Measurements from ENCODE around the gene ZFHX2. TPM values are rescaled to one million over a fixed set of nuclear protein-coding genes. Genes with fewer than 3 reads are reported as not detected.

The ZFHX2 gene
- total and polyA plus RNA-seq, 2 of the 13 experiments (the other 11 are each of a cell fraction or from before 2014, with no cell fraction given), result 0.17 to 0.44 TPM

- peak; percentile 96 for TF ChIP-seq MXD4 (CRISPR knock-in tag; IDR thresholded peaks at IDR 0.05)
- peak; percentile 95 for TF ChIP-seq ZNF263 (CRISPR knock-in tag; IDR thresholded peaks at IDR 0.05)
- TF ChIP-seq ZNF207 (IDR thresholded peaks at IDR 0.05; ENCODE audit: borderline replicate concordance), result no peak
- TF ChIP-seq MZF1 (CRISPR knock-in tag; IDR thresholded peaks at IDR 0.05; ENCODE audit: borderline replicate concordance), result peak; percentile 90; the same call in 1 of the 2 replicates
- TF ChIP-seq ZNF34 (CRISPR knock-in tag; IDR thresholded peaks at IDR 0.05; ENCODE audit: borderline replicate concordance), result peak; percentile 97
- peak; percentile 93 for TF ChIP-seq ZNF274 (CRISPR knock-in tag; IDR thresholded peaks at IDR 0.05)
- TF ChIP-seq BHLHE40 (IDR thresholded peaks at IDR 0.05; ENCODE audit: low read length), result peak; percentile 73
- TF ChIP-seq ATF7 (IDR thresholded peaks at IDR 0.05), result no peak
- TF ChIP-seq ATF7 (CRISPR knock-in tag; IDR thresholded peaks at IDR 0.05), result peak; percentile 90
- peak; percentile 98 for TF ChIP-seq ZBTB38 (CRISPR knock-in tag; IDR thresholded peaks at IDR 0.05)
- peak; percentile 71 for TF ChIP-seq ZFY (CRISPR knock-in tag; IDR thresholded peaks at IDR 0.05)
- no peak for TF ChIP-seq ZNF850 (CRISPR knock-in tag; conservative IDR thresholded peaks at IDR 0.05)
- TF ChIP-seq ZMYM2 (CRISPR knock-in tag; IDR thresholded peaks at IDR 0.05), result peak; percentile 43; the same call in 1 of the 2 replicates
- no peak; the same call in none of the 2 replicates for TF ChIP-seq ZBTB44 (CRISPR knock-in tag; IDR thresholded peaks at IDR 0.05)
- no peak for TF ChIP-seq ZNF432 (CRISPR knock-in tag; IDR thresholded peaks at IDR 0.05; ENCODE audit: borderline replicate concordance)
- TF ChIP-seq HDAC6 (IDR thresholded peaks at IDR 0.05; ENCODE audit: low read depth, low read length), result no peak
- peak; percentile 98 for TF ChIP-seq KLF6 (CRISPR knock-in tag; IDR thresholded peaks at IDR 0.05)
- TF ChIP-seq, protein P1, sequence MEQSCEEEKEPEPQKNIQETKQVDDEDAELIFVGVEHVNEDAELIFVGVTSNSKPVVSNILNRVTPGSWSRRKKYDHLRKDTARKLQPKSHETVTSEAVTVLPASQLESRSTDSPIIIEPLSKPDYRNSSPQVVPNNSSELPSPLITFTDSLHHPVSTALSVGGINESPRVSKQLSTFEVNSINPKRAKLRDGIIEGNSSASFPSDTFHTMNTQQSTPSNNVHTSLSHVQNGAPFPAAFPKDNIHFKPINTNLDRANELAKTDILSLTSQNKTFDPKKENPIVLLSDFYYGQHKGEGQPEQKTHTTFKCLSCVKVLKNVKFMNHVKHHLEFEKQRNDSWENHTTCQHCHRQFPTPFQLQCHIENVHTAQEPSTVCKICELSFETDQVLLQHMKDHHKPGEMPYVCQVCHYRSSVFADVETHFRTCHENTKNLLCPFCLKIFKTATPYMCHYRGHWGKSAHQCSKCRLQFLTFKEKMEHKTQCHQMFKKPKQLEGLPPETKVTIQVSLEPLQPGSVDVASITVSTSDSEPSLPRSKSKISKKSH (CRISPR knock-in tag; IDR thresholded peaks at IDR 0.05; ENCODE audit: borderline replicate concordance), result peak; percentile 97
- TF ChIP-seq HNF4G (IDR thresholded peaks at IDR 0.05; ENCODE audit: borderline replicate concordance, low read depth, low read length), result peak; percentile 21; the same call in 1 of the 2 replicates
- TF ChIP-seq HNF4G (CRISPR knock-in tag; IDR thresholded peaks at IDR 0.05; ENCODE audit: borderline replicate concordance, low read depth), result peak; percentile 89
- TF ChIP-seq MEF2D (CRISPR knock-in tag; IDR thresholded peaks at IDR 0.05), result peak; percentile 88
- TF ChIP-seq SNAPC5 (CRISPR knock-in tag; IDR thresholded peaks at IDR 0.05; ENCODE audit: borderline replicate concordance), result peak; percentile 92; the same call in 1 of the 2 replicates
- peak; percentile 99 for TF ChIP-seq ZNF556 (CRISPR knock-in tag; IDR thresholded peaks at IDR 0.05; ENCODE audit: borderline replicate concordance)
- TF ChIP-seq MBNL3 (CRISPR knock-in tag; conservative IDR thresholded peaks at IDR 0.05), result no peak
- no peak; the same call in 1 of the 2 replicates for TF ChIP-seq GLI4 (CRISPR knock-in tag; IDR thresholded peaks at IDR 0.05; ENCODE audit: borderline replicate concordance)
- peak; percentile 75; the same call in 1 of the 2 replicates for TF ChIP-seq ZFP36L1 (CRISPR knock-in tag; IDR thresholded peaks at IDR 0.05)
- TF ChIP-seq POGZ (CRISPR knock-in tag; IDR thresholded peaks at IDR 0.05), result peak; percentile 91
Observed at GRCh38 chr14:23588884-23589598, 37.5 kb upstream of the ZFHX2 start (continued).

All from HepG2 (cell line).